Measurements from ENCODE around the gene FUT9. TPM values are rescaled to one million over a fixed set of nuclear protein-coding genes. Genes with fewer than 3 reads are reported as not detected.
"Not testable (repeated sequence)": the region's sequence is repeated elsewhere in the genome, so short reads cannot be mapped to it uniquely, and the experiment has no call there.

FUT9 gene
- total RNA-seq, 1 experiment from 2014 or later = not detected

DNA sequence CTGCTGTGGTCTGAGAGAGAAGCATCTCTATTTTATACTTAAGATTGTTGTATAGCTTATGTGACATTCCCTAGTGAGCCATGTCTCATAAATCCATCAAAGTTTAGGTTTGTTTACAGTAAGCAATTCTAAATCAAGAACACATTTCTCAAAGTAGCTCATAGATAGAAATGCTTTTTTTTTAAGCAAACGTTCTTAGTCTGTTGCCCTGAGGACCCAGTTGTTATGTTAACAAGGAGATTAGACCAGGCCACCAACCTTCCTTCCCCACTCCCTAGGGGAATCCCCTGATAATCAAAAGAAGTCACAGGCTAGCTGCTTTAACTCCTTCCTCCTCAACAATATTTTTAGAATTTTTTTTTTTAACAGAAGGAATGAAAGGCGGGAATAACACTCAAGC, 169.0 kb downstream of the FUT9 start:
- no peak for DNase-seq (ENCODE audit: low read depth)

DNA sequence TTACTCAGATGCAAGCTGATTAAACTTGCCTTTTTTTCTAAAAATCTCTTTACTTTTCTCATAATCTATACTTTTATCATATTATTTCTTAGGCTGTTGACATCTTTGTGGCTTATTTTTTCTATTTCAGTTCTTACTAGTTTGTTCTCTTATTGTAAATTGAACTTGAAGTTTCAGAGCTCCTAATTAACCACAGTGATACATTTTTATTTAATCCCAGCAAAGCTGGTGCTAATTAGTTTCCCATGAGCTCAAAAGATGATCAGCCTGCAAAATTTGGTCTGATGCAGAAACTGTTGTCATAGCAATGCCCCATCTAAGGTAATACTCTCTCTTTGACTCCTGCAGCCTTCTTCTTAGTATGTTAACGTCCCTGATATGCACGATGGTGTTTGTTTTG, 170.3 kb downstream of the FUT9 start:
- no peak for DNase-seq (ENCODE audit: low read depth)

DNA sequence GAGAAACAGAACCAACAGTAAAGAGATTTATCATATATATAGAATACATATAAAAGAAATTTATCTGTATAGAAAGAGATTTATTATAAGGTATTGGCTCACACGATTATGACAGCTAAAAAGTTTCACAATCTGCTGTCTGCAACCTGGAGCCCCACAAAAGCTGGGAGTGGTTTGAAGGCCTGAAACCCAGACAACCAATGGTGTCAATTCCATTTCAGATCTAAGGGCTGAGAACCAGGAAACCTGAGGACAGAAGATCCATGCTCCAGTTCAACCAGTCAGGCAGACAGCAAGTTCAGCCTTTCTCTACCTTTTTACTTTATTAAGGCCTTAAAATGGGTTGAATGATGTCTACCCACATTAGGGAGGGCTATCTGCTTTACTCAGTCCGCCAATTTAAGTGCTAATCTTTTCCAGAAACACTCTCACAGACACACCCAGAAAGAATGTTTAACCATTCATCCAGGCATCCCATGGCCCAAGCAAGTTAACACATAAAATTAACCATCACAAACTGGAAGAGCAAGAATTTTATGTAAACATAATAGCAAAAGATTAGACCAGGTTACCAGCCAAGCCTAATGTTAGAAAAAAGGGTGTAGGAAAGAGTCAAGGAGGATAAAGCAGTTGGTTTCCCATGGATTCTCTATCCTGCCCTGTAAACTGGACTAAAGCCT, 170.9 kb downstream of the FUT9 start:
- DNase-seq (ENCODE audit: low read depth) = no peak

DNA sequence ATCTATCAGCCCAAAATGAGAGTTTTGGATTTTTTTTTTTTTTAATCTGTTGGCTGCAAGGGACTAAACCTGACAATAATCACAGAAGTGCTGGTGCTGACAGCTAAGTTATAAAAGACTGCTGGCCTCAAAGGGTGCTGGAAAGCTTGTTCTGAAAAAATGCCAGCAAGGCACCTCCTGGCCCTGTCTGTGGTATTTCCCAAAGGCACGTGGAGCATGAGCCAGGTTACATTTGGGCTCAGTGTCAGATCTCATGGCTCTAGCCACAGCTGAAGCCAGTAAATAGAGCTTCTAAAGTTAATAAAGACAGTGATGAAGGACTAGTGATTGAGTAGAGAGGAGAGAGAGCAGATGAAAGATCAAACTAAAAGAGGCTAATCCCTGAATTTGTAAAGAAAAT, 178.9 kb downstream of the FUT9 start:
- DNase-seq (ENCODE audit: low read depth) = no peak

DNA sequence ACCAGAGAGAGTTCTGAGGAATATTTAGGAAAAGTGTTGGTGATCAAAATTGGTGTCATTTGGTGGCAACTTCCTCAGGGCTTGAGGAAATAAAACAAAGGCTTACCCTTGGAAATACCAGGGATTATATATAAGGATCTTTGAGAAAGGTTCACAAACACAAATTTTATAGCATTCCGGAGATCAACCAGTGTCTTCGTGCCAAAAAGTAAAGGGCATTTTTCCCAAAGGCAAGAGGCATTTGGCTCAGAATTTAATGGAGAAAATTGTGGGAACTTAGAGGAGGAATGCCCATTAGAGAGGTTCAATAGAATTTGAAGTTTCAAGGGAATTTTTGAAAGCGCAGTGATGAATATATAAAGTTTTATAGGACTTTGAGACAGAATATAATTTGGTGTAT, 179.5 kb downstream of the FUT9 start:
- no peak for DNase-seq (ENCODE audit: low read depth)

DNA sequence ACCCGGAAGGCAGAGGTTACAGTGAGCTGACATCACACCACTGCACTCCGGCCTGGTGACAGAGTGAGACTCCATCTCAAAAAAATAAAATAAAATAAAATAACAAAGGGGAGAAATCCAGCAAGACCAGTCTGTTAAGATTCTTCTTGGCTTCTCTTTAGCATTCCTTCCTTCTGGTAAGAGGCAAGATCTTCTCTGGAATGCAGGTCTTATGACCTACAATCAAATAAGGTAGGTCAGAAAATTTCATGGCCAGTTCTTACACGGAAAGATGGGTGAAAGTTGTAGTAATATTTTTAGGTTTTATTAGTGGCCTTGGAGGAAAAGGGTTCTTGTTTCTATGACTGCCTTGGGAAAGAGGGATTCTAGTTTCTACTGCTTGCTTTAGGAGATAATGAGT, 180.9 kb downstream of the FUT9 start:
- DNase-seq (ENCODE audit: low read depth) = no peak

DNA sequence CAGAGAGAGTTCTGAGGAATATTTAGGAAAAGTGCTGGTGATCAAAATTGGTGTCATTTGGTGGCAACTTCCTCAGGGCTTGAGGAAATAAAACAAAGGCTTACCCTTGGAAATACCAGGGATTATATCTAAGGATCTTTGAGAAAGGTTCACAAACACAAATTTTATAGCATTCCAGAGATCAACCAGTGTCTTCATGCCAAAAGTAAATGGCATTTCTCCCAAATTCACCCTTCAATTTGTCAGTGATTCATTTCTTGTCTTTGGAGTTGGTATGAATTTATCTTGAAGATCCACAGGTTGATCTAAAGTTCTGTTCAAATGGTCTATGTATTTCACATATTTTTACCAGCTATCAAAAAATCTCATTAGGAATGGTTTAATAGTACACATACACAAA, 181.5 kb downstream of the FUT9 start:
- no peak for DNase-seq (ENCODE audit: low read depth)

DNA sequence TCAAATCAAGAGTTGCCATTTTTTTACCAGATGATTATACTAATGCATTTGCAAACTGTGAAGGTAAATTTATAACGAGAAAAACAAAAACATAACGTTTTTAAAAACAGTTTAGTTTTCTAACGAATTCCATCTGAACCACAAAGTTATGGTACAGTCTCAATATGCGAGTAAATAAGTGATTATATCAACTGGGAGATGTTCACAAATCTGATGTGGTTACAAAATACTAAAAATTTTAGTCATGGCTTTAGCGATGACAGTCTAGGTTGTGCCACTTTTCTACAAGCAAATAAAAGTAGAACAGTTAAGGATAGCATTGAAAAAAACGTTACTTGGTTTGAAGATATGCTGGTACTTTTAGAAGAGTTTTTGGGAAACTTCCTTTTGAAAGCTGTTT, 186.8 kb downstream of the FUT9 start:
- DNase-seq (ENCODE audit: low read depth) = no peak

DNA sequence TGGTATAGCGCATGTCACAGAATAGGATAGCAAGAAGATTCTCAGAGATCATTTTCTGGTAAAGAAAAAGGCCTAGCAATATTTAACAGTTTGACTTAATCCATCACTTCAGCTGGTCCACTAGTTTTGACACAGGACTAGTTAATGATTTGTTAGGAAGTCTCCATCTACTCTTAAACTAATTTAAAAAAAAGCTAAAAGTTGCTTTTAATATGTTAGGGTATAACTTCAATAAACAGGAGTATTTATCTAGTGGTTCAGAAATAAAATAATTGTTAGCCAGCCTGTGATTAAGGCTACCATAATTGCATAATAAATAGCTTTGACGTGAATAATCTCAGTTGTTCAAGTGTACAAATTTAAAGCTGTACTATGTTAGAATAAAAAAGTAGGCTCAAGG, 195.6 kb downstream of the FUT9 start:
- no peak for DNase-seq (ENCODE audit: low read depth)

DNA sequence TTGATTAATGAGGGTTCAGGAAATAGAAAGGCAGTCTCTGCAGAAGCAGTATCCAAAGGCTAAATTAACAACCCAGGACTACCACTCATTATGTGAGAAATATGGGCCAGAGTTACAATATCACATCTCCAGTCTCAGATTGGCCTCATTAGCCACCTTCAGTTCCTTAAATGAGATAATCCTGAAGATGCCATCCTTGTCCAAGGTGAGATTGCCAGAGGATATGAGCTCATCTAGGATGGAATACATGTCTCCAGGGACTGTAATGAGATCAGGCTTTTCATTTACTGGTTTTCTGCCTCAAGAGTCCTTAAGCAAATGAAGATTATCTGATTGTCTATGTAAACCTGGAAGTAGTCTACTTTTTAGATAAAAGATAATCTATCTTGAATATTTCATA, 196.3 kb downstream of the FUT9 start:
- no peak for DNase-seq (ENCODE audit: low read depth)

DNA sequence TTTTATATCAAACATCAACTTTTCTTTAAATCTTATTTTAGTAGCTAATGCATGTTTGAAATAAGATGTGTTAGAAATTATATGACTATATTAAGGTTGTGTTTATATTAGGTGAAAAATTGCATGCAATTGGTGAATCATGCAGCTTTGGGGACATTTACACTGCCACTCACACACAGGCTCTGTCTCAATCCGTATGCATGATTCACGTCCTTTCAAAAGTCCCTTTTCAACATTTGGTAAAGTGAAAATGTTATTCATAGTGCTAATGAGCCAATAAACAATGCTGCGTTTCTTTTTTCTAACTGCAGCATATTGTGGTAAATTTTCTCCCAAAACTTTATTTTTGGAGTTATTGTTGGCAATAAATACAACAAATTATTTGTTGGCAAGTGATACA, 198.0 kb downstream of the FUT9 start:
- DNase-seq (ENCODE audit: low read depth) = no peak

DNA sequence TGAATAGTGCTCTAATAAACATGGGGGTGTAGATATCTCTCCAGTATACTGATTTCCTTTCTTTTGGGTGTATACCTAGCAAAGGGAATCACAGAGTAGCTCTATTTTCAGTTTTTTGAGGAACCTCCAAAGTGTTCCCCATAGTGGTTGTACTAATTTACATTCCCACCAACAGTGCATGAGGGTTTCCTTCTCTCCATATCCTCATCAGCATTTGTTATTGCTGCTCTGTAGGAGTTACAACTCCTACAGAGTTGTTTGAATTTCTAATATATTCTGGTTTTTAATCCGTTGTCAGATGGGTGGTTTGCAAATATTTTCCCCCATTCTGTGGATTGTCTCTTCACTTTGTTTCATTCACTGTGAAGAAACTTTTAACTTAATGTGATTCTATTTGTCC, 207.9 kb downstream of the FUT9 start:
- DNase-seq (ENCODE audit: low read depth) = no peak

DNA sequence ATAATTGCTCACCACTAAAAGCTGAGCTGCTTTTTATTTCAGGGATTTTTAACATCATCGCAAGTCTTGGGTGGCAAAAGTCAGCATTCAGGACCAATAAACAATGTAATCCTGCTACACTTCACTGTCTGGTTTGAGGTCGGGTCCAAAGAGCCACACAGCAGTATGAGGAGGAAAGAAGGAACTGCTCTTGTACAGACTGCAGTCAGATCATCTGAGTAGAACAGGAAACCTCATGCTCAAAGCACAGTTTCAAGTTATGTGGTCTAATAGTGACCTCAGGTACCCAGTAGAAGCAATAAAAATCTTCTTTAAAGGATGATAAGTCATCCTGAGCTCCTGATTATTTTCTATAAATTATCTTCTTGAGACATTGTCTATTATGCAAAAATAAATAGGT, 211.4 kb downstream of the FUT9 start:
- DNase-seq (ENCODE audit: low read depth) = no peak

DNA sequence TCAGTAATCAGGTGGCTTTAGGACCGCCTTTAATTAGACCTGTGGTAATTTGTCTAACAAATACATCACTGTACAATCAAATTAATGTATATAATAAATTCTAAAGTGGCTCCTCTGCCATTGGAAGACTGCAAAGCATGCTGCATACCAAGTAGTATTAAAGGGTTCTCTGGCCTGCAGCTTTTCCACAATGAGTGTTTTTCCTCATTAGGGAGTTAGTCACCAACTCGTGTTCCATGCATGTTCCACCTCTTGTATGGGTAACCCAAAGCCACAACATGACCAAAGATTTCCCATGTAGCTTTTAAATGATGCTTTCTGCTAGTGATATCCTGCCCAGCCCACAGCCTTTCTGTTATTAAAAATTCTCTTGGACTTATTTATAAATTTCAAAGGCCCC, 218.7 kb downstream of the FUT9 start:
- DNase-seq (ENCODE audit: low read depth) = no peak

DNA sequence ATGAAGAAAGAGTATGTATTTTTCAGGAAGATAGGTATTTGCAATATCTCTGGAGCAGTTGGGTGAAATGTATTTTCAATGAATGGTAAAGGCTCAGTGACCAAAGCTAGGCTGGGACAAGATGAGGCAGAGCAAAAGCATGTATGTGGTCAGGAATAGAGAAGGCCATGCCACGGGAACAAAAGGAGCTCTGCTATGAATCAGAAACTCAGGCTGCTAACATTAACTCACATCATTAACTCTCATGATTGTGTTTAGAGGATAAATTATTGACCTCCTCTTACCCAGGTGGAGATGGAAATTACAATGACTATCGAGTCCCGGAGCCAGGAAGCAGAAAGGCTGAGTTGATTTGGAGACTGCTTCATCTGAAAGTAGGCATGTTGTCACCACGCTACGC, 220.2 kb downstream of the FUT9 start:
- no peak for DNase-seq (ENCODE audit: low read depth)

DNA sequence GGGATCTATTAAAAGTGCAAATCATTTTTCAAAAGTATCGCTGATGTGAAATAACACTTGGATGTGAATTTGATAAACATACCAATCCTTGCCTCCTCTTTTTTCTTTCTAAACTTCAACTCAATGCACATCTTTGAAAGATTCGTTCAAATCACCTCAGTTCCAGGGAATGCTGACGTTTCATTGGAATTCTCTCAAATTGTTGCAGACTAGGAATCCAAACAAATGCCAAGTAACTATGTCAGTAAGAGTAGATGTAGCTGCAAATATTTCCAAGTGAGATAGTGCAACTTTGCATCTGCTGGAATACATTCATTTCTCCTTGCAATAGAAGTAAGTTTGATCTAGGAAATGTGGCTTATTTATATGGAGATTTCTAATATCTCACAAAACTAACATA, 220.7 kb downstream of the FUT9 start:
- DNase-seq (ENCODE audit: low read depth) = no peak

DNA sequence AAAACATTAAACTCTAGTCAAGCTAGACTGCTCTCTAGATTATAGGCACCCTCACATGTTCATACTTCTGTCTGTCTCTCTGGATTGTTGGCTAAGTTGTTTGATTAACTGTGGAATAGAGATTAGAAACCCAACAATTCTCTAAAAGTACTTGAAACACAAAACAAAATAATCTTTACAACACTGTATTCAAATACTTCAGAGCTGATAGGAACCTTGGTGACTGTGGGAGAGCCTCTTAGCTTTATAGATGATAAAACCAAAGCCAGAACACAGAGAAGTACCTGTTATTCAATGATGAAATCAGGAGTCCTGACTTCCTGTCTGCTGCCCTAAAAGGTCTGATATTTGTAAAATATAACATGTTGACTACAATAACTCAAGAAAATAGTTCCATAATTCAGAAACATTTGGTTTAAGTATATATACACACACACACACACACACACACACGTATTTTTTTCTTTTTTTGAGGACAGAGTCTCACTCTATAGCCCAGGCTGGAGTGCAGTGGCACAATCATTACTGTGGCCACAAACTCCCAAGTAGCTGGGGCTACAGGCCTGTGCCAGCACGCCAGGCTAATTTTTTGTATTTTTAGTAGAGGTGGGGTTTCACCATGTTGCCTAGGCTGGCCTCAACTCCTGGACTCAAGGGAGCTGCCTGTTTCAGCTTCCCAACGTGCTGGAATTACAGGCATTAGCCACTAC, 222.0 kb downstream of the FUT9 start:
- DNase-seq (ENCODE audit: low read depth) = no peak

DNA sequence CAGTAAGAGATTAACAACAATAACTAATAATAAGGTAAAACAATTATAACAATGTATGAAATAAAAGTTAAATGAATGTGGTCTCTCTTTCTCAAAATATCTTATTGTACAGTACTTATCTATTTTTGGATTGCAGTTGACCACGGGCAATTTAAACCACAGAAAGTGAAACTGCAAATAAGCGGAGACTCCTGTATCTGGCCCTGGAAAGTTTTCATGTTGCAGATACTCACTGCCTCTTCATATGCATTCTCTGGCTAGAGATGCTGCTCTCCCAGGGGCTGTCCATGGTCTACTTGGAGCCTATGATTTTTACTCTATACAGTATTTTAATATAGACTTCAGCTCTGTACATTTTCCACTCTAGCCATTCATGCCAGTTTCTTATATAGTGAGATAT, 230.8 kb downstream of the FUT9 start:
- no peak for DNase-seq (ENCODE audit: low read depth)

DNA sequence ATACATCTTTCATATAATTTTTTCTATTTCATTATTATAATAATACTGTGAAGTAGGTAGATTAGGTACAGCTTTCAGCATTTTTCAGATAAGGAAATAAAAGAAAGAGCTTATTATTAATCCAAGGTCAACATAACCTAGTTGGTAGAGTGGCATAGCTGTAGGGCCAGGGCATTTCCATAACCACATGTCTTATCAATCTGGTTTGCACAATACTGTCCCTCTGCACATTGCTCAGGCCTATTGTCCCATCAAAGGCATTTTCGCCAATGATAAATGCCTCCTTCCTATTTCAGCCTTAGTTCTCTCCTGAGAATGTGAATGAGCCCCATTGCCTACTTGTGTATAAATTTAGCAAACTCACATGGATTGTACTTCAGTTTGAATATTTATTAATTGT, 234.0 kb downstream of the FUT9 start:
- no peak for DNase-seq (ENCODE audit: low read depth)

DNA sequence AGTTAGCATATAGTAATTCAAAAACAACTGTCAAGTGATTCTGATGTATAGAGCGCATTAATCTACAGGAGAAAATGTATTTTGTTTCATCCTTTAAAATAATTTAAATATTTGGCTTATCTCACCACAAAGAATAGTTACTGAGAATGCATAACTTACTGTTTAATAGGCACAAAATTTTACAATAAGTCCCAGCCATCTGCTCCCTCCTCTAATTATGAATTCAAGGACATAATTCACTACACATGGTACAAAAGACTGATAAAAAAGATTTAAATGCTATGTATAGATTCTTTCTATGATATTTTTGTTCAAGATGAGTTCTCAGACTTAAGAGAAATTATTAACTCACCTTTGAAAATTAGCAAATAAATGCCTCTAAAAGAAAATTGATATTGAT, 242.0 kb downstream of the FUT9 start:
- no peak for DNase-seq (ENCODE audit: low read depth)

DNA sequence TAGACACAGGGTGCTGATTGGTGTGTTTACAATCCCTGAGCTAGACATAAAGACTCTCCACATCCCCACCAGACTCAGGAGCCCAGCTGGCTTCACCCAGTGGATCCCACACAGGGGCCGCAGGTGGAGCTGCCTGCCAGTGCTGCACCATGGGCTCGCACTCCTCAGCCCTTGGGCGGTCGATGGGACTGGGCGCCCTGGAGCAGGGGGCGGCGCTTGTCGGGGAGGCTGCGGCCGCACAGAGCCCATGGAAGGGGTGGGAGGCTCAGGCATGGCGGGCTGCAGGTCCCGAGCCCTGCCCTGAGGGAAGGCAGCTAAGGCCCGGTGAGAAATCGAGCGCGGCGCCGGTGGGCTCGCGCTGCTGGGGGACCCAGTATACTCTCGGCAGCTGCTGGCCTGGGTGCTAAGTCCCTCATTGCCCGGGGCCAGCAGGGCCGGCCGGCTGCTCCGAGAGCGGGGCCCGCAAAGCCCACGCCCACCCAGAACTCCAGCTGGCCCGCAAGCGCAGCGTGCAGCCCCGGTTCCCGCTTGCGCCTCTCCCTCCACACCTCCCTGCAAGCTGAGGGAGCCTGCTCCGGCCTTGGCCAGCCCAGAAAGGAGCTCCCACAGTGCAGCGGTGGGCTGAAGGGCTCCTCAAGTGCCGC, 245.1 kb downstream of the FUT9 start:
- DNase-seq (ENCODE audit: low read depth) = not testable (repeated sequence)
